ENCODE results near the gene VWA5B1.
"Not testable (repeated sequence)": the region's sequence is repeated elsewhere in the genome, so short reads cannot be mapped to it uniquely, and the experiment has no call there.

Gene VWA5B1

DNA sequence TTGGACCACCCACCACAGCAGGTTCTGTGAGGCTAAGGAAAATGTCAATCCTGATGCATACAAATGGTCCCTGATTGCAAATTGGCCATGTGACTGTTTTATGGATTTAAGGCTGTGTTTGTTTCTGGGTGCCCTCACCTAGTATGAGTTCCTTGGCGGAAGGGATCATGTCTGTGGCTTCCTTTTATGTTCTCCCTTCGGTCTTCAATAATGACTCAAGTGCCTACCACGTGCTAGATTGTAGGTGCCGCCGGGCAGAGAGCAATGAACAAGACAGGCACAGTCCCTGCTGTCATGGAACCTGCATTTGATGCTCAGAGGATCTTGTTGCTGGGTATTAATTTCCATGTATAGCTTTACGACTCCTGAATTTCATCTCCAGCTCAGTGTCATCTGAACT, 9.8 kb upstream of the VWA5B1 start:
- H3K4me3 ChIP-seq (ENCODE audit: low read length): no peak overlapping the region
- TF ChIP-seq, protein P1, sequence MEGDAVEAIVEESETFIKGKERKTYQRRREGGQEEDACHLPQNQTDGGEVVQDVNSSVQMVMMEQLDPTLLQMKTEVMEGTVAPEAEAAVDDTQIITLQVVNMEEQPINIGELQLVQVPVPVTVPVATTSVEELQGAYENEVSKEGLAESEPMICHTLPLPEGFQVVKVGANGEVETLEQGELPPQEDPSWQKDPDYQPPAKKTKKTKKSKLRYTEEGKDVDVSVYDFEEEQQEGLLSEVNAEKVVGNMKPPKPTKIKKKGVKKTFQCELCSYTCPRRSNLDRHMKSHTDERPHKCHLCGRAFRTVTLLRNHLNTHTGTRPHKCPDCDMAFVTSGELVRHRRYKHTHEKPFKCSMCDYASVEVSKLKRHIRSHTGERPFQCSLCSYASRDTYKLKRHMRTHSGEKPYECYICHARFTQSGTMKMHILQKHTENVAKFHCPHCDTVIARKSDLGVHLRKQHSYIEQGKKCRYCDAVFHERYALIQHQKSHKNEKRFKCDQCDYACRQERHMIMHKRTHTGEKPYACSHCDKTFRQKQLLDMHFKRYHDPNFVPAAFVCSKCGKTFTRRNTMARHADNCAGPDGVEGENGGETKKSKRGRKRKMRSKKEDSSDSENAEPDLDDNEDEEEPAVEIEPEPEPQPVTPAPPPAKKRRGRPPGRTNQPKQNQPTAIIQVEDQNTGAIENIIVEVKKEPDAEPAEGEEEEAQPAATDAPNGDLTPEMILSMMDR (conservative IDR thresholded peaks at IDR 0.05; ENCODE audit: low read length): no peak
- DNase-seq (ENCODE audit: low read depth): no peak

DNA sequence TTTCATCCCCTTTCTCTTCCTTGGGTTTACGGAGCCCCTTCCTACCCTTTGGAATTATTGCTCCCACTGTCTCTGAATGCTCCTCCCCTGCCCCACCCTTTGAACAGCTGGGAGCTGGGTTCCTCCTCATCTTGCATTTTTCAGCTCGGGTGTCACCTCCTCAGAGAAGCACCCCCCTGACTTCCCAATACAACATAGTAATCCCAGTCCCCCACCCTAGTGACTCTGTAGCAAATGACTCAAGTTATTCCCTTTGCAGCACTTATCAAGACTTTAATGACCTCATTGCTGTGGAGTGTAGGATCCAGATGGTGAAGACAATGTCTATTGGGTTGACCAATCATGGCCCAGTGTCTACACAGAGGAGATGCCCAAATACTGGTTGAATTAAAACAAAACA, 8.9 kb upstream of the VWA5B1 start:
- DNase-seq (ENCODE audit: low read depth): peak; percentile 60
- no peak overlapping the region for H3K4me3 ChIP-seq (ENCODE audit: low read length)
- TF ChIP-seq, protein P1 (conservative IDR thresholded peaks at IDR 0.05; ENCODE audit: low read length): no peak

DNA sequence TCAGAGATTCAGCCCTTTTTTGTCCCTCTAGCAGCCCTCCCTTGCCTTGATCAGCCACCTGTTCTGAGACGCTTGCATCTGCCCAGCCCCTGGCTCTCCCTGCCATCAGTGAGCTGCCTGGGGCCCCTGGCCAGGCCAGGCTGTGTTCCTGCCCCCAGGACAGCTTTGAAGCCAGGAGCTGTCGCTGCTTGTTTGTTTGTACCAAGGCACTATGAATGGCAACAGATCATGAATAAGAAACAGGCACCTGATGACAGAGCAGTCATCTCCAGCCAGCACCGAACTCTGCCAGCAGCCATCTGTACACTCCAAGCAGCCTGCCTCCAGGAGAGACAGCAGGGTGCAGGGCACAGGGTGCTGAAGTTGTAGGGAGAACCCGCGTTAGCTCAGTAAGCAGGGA, 8.1 kb upstream of the VWA5B1 start:
- no peak overlapping the region for H3K4me3 ChIP-seq (ENCODE audit: low read length)
- TF ChIP-seq, protein P1 (conservative IDR thresholded peaks at IDR 0.05; ENCODE audit: low read length): no peak
- DNase-seq (ENCODE audit: low read depth): no peak

DNA sequence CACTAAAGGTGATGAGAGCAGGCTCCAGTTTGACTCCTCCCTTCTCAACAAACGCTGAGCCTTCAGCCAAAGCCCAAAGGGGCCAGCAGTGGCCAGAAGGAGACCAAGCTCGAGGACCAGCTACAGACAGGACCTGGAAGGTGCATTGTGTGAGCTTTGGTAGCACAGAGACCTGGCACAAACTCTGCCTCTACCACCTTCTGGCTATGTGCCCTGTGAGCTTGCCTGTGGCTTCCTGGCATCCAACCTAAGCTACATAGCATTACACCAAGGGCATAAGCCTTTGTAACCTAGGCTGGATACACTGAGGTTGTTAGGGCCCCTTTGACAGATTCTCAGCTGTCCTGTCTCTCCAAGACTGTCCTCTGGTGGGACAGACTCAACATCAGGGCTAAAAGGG, 6.6 kb upstream of the VWA5B1 start:
- no peak overlapping the region for H3K4me3 ChIP-seq (ENCODE audit: low read length)
- no peak for DNase-seq (ENCODE audit: low read depth)
- TF ChIP-seq, protein P1 (conservative IDR thresholded peaks at IDR 0.05; ENCODE audit: low read length): no peak

DNA sequence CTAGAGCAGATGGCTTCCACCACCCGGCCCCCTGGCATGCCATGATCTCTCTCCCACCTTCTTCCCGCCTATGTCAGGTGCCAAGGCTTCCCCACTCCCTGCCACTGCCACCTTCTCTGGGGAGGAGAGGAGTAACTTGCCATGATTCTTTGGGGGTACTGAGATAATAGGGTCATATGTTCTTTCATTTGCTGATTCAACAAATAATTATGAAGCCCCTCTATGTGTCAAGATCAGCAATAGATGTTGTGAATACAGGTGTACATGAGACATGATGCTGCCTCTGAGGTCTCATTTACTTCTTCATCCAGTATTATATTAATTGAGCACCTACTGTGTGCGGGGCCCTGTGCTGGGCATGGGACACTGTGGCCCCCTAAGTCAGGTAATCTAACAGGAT, 6.0 kb upstream of the VWA5B1 start:
- TF ChIP-seq, protein P1 (conservative IDR thresholded peaks at IDR 0.05; ENCODE audit: low read length): no peak
- DNase-seq (ENCODE audit: low read depth): no peak
- H3K4me3 ChIP-seq (ENCODE audit: low read length): no peak overlapping the region

DNA sequence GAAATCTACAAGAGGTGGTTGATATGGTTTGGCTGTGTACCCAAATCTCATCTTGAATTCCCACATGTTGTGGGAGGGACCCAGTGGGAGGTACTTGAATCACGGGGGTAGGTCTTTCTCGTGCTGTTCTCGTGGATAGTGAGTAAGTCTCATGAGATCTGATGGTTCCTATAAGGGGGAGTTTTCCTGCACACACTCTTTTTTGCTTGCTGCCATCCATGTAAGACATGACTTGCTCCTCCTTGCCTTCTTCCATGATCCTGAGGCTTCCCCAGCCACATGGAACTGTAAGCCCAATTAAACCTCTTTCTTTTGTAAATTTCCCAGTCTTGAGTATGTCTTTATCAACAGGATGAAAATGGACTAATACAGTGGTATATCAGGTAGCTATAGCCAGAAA, 5.2 kb upstream of the VWA5B1 start:
- no peak for DNase-seq (ENCODE audit: low read depth)

DNA sequence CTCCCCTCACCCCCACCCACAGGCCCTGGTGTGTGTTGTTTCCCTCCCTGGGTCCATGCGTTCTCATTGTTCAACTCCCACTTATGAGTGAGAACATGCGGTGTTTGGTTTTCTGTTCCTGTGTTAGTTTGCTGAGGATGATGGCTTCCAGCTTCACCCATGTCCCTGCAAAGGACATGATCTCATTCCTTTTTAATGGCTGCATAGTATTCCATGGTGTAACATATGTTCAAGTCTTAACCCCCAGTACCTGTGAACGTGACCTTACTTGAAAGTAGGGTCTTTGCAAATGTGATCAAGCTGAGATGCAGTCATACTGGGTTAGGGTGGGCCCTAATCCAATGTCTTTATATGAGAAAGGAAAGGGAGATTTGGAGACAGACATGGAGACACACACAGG, 3.0 kb upstream of the VWA5B1 start:
- H3K4me3 ChIP-seq (ENCODE audit: low read length); DNase-seq (ENCODE audit: low read depth): not testable (repeated sequence)

More for the DNA sequence above, 5.2 kb upstream of the VWA5B1 start:
- H3K4me3 ChIP-seq (ENCODE audit: low read length): no peak overlapping the region
- TF ChIP-seq, protein P1 (conservative IDR thresholded peaks at IDR 0.05; ENCODE audit: low read length): no peak

DNA sequence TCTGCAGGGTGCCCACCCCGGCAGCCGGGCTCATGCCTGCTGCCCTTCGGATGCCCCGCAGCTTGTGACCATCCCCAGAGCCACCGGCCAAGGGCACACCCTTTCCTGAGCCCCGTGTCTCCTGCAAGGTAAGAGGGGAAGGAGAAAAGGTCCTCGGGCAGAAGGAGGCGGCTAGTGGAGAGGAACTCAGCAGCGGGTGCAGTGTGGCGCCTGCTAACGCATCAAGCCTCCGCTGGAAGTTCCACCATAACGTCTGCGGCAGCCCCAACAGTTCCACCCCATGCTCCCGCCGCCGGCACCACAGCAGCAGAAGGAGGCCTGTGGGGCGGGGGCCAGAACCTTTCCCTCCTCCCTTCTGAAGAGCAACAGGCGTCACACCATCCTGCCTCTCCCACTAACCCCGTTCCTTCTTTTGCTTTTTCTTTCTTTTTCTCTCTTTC, 990 bp downstream of the VWA5B1 start:
- no peak overlapping the region for H3K4me3 ChIP-seq (ENCODE audit: low read length)
- TF ChIP-seq, protein P1 (conservative IDR thresholded peaks at IDR 0.05; ENCODE audit: low read length): no peak
- no peak for DNase-seq (ENCODE audit: low read depth)
